ENCODE measurements around the gene TSPAN2. TPM values are rescaled to one million over a fixed set of nuclear protein-coding genes. Genes with fewer than 3 reads are reported as not detected.

TSPAN2 gene
- total and polyA plus RNA-seq, 2 of the 4 experiments (the other 2 are of a cell fraction) = 0.18 to 0.60 TPM

- TF ChIP-seq USF2 (IDR thresholded peaks at IDR 0.05; ENCODE audit: low read depth, low read length) (peak; percentile 27; the same call in 1 of the 2 replicates), POLR2A (IDR thresholded peaks at IDR 0.05; ENCODE audit: low read depth, low read length) (no peak), RCOR1 (IDR thresholded peaks at IDR 0.05; ENCODE audit: insufficient replicate concordance, low read length) (no peak), FOS (IDR thresholded peaks at IDR 0.05; ENCODE audit: low read depth, low read length) (no peak)
- H4K8ac ChIP-seq (ENCODE audit: low read depth in 2 of 2, low read length in 2 of 2) = no peak overlapping the region
- peak; percentile 35 for DNase-seq
- ATAC-seq (ENCODE audit: low read depth) = peak; percentile 33; the same call in 1 of the 2 replicates
- H2BK20ac ChIP-seq (ENCODE audit: low read depth, low read length) = no peak overlapping the region
- no peaks in the 10 kb centered on the region for H3K9me1 ChIP-seq (ENCODE audit: insufficient read depth, low read length)
- no peak overlapping the region for H3K9ac ChIP-seq (ENCODE audit: low read depth, low read length)
- no TSS peak for BruUV-seq (replicated peaks)
- no peak overlapping the region for H3K4me2 ChIP-seq (ENCODE audit: low read depth, low read length)
- H3K27ac ChIP-seq (ENCODE audit: insufficient read depth, low read length) = no peak overlapping the region
- H4K5ac ChIP-seq (ENCODE audit: low read depth, low read length) = no peak overlapping the region
- H4K20me1 ChIP-seq (ENCODE audit: insufficient read depth, low read length) = no peaks in the 10 kb centered on the region
- H2AK5ac ChIP-seq (ENCODE audit: low read depth, low read length) = no peak overlapping the region
- H3K18ac ChIP-seq (ENCODE audit: low read depth, low read length) = no peak overlapping the region
- intact Hi-C loops (cut with micrococcal nuclease) = loop anchor here (5.0 kb wide), 1 partner anchor 61 kb away; no protein-coding TSS in a partner anchor
- no peak overlapping the region for H3K56ac ChIP-seq (ENCODE audit: extremely low read depth, insufficient read depth, low read length)
- H3K36me3 ChIP-seq (ENCODE audit: control insufficient read depth, insufficient read depth, low read length) = no peaks in the 10 kb centered on the region
- no peaks in the 10 kb centered on the region for H3K27me3 ChIP-seq (ENCODE audit: control insufficient read depth, insufficient read depth, low read length)
- H2BK15ac ChIP-seq (ENCODE audit: low read depth, low read length) = no peak overlapping the region
- dilution Hi-C loops (cut with HindIII; ENCODE audit: low sequenced_read_pairs, unreplicated experiment) = no loop called here
- no peak overlapping the region for H3K14ac ChIP-seq (replicated peaks; ENCODE audit: low read depth, low read length)
- 80% methylated on average over 1 of the region's 4 CpGs; no CpG with 5 or more reads in 1 of the 2 experiments for WGBS, 2 experiments (ENCODE audit: extremely low coverage in 2 of 2, insufficient read length in 1 of 2)
- peak overlapping the region; percentile 19 for H2AK9ac ChIP-seq (replicated peaks; ENCODE audit: low read depth, low read length, poor library complexity)
- no peak overlapping the region for H2BK5ac ChIP-seq (ENCODE audit: low read depth, low read length, poor library complexity, severe bottlenecking)
- ChIA-PET CTCF (interaction anchor here (1.0 to 2.0 kb wide), 4 partner anchors 15 to 482 kb away, joined by 3 to 6 read pairs (median 4); no protein-coding TSS in a partner anchor), POLR2A (ENCODE audit: unreplicated experiment) (no interaction called here)
- in situ Hi-C loops (cut with MboI; ENCODE audit: low sequenced_read_pairs) = loop anchor here (5.0 kb wide), 1 partner anchor 136 kb away; no protein-coding TSS in a partner anchor
- H3K4me3 ChIP-seq (ENCODE audit: insufficient read depth, low read depth, low read length) = no peak overlapping the region
- H2BK120ac ChIP-seq (ENCODE audit: low read depth, low read length) = no peak overlapping the region
- H3K79me1 ChIP-seq (ENCODE audit: low read depth in 1 of 2, low read length in 2 of 2) = no peaks in the 10 kb centered on the region
- H2AFZ ChIP-seq (replicated peaks; ENCODE audit: low read length, poor library complexity) = peak overlapping the region; percentile 28
- no peaks in the 10 kb centered on the region for H3K9me3 ChIP-seq (ENCODE audit: control insufficient read depth, insufficient read depth, low read length)
- no peak overlapping the region for H4K91ac ChIP-seq (ENCODE audit: insufficient read depth, low read depth, low read length)
- peaks cover 8% of the 10 kb centered on the region for H3K4me1 ChIP-seq (ENCODE audit: control insufficient read depth, insufficient read depth, low read length)
- no peak overlapping the region for H3K4ac ChIP-seq (ENCODE audit: low read depth, low read length)
- H3K23ac ChIP-seq (ENCODE audit: low read depth, low read length) = no peak overlapping the region
Measured at GRCh38 chr1:115113766-115114165, 24.5 kb upstream of the TSPAN2 start.

All from IMR-90 (cell line).